ENCODE data around the gene RPL27. TPM values are rescaled to one million over a fixed set of nuclear protein-coding genes. Genes with fewer than 3 reads are reported as not detected.
A peak's percentile ranks its signal among the peaks of the same experiment; 100 is the strongest.

Gene RPL27
- total and polyA plus RNA-seq, 2 of the 8 experiments (the other 6 are each of a cell fraction or from before 2014, with no cell fraction given) = 1,415 to 3,779 TPM

GRCh38 chr17:42997984-42998938 lies at the start of gene RPL27 (continued):
- TF ChIP-seq RBBP5 (IDR thresholded peaks at IDR 0.05; ENCODE audit: borderline replicate concordance, low read depth, low read length) = no peak
- no peak for TF ChIP-seq CBX8 (IDR thresholded peaks at IDR 0.05; ENCODE audit: borderline replicate concordance, low read depth, low read length)
- peak; percentile 37; the same call in 1 of the 2 replicates for TF ChIP-seq SIX5 (IDR thresholded peaks at IDR 0.05; ENCODE audit: low read depth, low read length)
- no peak for TF ChIP-seq EZH2 (IDR thresholded peaks at IDR 0.05; ENCODE audit: low read depth, low read length, severe bottlenecking)
- no peak for TF ChIP-seq SIRT6 (IDR thresholded peaks at IDR 0.05; ENCODE audit: low read length)
- peak in 1 of 2 experiments; percentile 68; a peak in 1 of 3 replicates for TF ChIP-seq EP300 (IDR thresholded peaks at IDR 0.05; ENCODE audit: borderline replicate concordance in 1 of 2, low read depth in 2 of 2, low read length in 2 of 2)
- TF ChIP-seq PHF8 (conservative IDR thresholded peaks at IDR 0.05; ENCODE audit: low read depth, low read length) = peak; percentile 85
- TF ChIP-seq BCL11A (IDR thresholded peaks at IDR 0.05; ENCODE audit: low read depth in 2 of 2, low read length in 2 of 2) = no peak
- TF ChIP-seq CHD2 (IDR thresholded peaks at IDR 0.05; ENCODE audit: low read length) = peak; percentile 78

Data from H1 (cell line).